Stimulated activated CD8-positive, alpha-beta memory T cell treated with anti-CD3 and anti-CD28 coated beads, Interleukin-12 subunit alpha, Interleukin-12 subunit beta, amount 100 ng/mL, for 4 hours (primary cell): ENCODE results near the gene ANP32E.
"Not testable (repeated sequence)": the region's sequence is repeated elsewhere in the genome, so short reads cannot be mapped to it uniquely, and the experiment has no call there.

Source experiments
- DNase-seq: peaks from one replicate; pipeline ENCODE4 v3.0.0-alpha.2; 2020; ENCODE audit warnings: low read depth

The ANP32E gene

GRCh38 chr1:150212070-150212469 lies 23.8 kb downstream of the ANP32E start:
- DNase-seq: no peak

GRCh38 chr1:150210706-150211105 lies 25.2 kb downstream of the ANP32E start:
- no peak for DNase-seq

DNA sequence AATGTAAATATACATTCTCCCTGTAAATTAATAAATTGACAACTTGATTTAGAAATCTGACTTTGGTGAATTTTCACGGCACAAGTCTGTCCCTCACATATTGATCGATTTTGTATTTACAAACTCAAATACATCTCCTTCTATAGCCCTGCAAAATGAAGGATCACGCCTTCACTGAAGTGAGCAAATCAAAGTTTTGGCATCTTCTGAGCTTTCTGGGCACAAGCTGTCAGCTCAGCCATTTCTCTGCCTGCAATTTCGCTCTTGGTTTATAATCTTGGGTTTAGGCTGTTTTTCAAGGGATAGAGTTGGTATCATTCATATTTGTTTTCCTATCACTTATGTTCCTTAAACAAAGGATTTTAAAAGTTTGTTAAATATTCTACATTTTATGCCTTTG lies 25.8 kb downstream of the ANP32E start:
- no peak for DNase-seq

- DNase-seq: not testable (repeated sequence)
Observed at GRCh38 chr1:150208460-150208859, 27.5 kb downstream of the ANP32E start.

GRCh38 chr1:150207281-150207971 lies 28.5 kb downstream of the ANP32E start:
- no peak for DNase-seq

- no peak for DNase-seq
Observed at GRCh38 chr1:150196417-150196816, 39.5 kb downstream of the ANP32E start.

DNA sequence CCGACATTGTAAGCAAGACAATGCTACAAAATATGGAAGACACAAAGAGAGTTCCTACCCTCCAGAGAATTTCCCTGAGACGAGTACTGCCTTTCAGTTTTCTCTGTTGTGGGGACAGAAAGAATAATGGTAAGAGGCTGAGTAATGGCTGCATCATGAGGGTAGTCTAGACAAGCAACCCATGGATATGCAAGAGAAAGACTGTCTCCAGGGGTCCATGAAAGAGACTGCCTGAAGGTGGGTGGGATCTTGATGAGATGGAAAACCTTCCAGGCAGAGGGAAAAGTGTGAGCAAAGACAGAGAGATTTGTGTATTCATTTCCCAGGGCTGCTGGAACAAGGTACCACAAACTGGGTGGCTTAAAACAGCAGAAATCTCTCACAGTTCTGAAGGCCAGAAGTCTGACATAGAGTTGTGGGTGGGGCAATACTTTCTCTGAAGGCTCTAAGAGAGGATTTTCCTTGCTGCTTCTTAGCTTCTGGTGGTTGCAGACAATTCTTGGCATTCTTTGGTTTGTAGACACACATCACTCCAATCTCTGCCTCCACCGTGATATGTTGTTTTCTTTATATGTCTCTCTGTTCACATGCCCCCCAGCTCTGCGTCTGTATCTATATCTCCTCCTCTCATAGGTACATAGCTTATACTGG lies 41.4 kb downstream of the ANP32E start:
- DNase-seq: no peak

GRCh38 chr1:150192012-150192411 lies 43.9 kb downstream of the ANP32E start:
- no peak for DNase-seq

DNA sequence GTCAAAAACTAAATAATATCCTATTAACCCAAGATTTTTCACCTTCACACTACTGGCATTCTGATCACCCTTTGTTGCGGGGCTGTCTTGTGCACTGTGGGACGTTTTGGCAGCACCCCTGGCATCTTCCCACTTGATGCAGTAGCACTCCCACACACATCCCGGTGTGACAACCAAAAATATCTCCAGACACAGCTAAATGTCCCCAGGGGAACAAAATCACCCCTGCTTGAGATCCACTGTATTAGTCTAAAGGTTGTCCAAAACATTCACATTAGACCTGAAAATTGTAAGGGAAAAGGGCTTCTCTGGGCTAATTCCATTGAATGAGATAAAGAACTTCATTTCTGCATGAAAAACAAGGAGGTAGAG lies 48.4 kb downstream of the ANP32E start:
- no peak for DNase-seq

GRCh38 chr1:150186789-150187559 lies 48.9 kb downstream of the ANP32E start:
- DNase-seq: no peak

GRCh38 chr1:150186438-150186788 lies 49.5 kb downstream of the ANP32E start:
- not testable (repeated sequence) for DNase-seq

GRCh38 chr1:150185481-150185880 lies 50.4 kb downstream of the ANP32E start:
- no peak for DNase-seq

DNA sequence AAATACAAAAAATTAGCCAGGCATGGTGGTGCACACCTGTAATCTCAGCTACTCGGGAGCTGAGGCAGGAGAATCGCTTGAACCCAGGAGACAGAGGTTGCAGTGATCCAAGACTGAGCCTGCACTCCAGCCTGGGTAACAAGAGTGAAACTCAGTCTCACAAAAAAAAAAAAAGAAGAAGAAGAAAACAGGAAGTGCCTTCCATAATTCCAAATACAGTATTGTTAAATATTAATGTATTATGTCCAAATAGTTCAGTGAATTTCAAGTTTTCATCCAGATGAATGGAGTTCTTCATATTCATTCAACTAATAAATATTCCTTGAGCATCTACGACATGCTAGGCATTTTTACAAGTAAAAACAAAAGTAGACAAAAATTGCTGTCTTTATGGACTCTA lies 52.9 kb downstream of the ANP32E start:
- no peak for DNase-seq

GRCh38 chr1:150182247-150182646 lies 53.7 kb downstream of the ANP32E start:
- no peak for DNase-seq

DNA sequence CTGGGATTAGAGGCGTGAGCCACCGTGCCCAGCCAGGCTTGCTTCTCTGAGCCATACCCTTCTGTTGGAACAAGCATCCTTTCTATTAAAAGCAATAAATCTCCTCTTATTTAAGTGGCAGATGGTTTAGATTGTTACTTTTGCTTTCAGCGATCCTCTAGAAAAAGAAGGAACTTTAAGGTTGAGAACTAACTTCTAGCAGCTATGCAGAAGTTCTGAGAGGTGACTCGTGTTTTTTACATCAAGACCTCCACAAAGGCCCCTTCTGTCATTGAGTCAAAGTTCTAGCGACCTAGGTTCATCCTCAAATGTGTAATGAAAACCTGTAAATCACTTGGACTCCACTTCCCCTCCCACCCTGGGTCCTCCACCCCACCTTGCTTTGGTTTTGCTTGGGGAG lies 55.4 kb downstream of the ANP32E start:
- no peak for DNase-seq

DNA sequence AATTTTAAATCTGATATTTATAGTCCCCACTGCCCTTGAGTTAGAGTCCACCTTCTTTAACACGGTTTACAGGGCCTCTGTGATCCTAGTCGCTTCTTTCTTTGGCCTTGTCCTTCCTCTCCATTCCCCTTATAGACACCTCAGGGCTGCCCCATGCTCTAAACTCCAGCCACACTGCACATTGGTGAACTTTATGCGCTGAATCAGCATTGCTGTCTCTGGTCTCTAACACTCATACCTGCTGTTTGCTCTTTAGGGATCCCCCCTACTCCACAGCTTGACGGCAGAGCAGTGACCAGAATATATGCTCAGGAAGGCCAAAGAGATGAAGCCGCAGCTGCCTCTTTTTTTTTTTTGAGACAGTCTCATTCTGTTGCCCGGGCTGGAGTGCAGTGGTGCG lies 56.0 kb downstream of the ANP32E start:
- no peak for DNase-seq

- DNase-seq: no peak
Observed at GRCh38 chr1:150178548-150178947, 57.4 kb downstream of the ANP32E start.

DNA sequence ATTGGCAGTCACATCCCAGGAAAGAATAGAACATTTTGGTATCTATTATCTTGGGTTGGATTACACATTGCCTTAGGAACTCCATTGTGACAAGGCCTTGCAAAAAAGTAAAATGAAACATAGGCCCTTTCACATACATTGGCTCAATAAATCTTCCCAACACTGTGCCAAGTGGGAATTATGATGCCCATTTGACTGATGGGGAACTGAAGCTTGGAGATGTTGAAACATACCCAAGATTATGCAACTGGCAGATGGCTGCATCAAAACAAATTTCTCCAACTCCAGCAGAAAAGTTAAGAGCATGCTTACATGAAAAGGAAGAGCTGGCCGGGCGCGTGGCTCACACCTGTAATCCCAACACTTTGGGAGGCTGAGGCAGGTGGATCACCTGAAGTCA lies 59.3 kb downstream of the ANP32E start:
- DNase-seq: no peak

DNA sequence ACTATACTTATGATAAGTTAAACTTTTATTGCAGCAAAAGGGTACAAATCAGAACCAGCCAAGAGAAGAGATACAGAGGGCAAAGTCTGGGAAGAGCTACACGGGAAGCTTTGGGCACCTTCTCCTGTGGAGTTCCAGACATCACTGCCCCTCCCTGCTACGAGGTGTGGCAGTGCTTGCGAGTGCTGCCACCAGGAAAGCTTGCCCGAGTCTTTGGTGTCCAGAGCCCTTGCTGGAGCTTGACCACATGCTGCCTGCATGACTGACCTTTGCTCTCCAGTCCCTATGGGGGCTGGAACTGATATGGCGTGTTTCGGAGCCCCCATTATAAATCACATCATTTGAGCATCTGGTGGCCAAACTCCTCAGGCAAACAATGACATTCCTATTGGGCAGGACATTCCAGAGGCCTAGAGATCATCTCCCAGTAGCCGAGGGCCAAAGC lies 62.7 kb downstream of the ANP32E start:
- DNase-seq: no peak

DNA sequence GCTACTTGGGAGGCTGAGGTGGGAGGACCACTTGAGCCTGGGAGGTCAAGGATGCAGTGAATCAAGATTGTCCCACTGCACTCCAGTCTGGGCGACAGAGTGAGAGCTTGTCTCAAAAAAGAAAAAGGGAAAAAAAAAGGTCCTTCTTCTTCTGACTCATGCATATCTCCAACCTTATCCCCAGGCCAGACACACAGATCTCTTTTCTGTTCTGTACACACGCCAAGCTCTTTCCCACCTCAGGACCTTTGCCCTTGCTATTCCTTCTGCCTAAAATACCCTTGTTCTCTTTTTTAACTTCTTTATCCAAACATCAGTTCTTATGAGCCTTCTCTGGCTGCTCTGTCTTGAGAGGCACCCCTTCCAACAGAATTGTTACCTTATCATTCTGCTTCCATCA lies 64.1 kb downstream of the ANP32E start:
- no peak for DNase-seq

- DNase-seq: peak; percentile 17
Observed at GRCh38 chr1:150168960-150169601, 66.8 kb downstream of the ANP32E start.
